GM18951 (cell line): ENCODE measurements around the gene NCK1.
"Not testable (repeated sequence)": the region's sequence is repeated elsewhere in the genome, so short reads cannot be mapped to it uniquely, and the experiment has no call there.

ENCODE experiments used
- POLR2A ChIP-seq: IDR thresholded peaks from 4 replicates; pipeline ENCODE4 v1.6.1; 2011; ENCODE audit warnings: mild to moderate bottlenecking; ENCODE audit not compliant: insufficient read length, insufficient read depth; ENCODE audit errors: extremely low read depth
- in situ Hi-C: fragments of 300-500 bp; cut with MboI; formaldehyde crosslinking; loops from one replicate; pipeline ENCODE4 v1.12.0; 2022; ENCODE audit warnings: low sequenced_read_pairs, mixed read lengths, inconsistent platforms; ENCODE audit not compliant: unreplicated experiment

Gene NCK1

DNA sequence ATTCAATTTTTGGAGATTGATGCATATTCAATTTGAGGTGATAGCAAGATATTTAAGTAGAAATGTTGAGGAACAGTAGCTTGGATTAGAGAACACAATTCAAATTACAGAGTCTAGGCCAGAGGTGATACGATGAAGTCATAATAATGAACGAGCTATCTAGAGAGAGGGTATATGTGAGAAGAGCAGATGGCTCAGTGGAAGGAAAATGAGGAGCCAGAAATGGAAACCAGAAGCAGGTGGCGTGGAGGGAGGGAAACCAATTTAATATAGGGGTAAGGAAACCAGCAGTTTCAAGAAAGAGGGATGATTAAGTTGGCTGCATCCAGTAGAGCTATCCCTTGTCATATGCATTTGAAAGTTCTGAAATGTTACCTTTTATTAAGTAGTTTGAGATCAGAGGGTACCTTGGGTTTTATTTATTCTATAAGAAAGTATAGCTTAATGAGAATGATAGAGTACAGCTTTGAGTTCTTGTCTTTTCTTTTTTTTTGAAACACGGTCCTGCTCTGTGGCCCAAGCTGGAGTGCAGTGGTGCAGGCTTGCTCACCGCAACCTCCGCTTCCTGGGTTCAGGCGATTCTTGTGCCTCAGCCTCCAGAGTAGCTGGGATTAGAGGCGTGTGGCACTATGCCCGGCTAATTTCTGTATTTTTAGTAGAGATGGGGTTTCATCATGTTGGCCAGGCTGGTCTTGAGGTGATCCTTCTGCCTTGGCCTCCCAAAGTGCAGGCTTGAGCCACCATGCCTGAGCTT lies 22.1 kb downstream of the NCK1 start:
- in situ Hi-C loops: no loop called here
- TF ChIP-seq POLR2A: no peak

DNA sequence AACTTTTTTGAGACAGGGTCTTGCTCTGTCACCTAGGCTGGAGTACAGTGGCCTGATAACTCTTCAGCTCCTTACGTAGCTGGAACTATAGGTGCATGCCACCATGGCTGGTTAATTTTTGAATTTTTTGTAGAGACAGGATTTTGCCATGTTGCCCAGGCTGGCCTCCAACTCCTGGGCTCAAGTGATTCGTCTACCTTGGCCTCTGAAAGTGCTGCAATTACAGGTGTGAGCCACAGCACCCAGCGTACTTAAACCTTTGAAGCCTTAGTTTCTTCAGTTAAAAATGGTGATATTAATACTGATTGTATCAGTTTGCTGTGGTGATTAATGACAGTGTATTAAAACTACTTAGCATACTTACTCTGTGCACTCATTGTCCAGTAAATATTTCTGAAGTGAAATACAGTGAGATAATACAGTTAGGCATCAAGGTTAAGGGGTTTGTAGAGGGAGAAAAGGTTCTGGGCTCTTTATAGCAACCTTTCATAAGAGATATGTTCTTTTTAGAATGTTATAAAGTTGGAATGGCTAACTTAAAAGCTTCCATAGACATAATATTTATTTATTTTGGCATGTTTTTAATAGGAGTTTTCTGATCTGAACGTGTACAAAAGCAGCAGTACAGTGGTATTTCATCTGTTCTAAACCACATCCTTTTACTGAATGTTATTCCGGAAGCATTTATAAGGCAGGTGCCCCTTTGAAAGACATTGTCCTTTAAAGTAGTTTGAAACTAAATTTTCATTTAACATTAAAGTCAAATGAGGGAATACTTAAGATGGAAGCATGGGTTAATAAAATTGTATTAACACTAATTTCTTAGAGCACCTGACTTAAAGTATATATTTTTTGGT lies 23.6 kb downstream of the NCK1 start:
- in situ Hi-C loops: no loop called here

DNA sequence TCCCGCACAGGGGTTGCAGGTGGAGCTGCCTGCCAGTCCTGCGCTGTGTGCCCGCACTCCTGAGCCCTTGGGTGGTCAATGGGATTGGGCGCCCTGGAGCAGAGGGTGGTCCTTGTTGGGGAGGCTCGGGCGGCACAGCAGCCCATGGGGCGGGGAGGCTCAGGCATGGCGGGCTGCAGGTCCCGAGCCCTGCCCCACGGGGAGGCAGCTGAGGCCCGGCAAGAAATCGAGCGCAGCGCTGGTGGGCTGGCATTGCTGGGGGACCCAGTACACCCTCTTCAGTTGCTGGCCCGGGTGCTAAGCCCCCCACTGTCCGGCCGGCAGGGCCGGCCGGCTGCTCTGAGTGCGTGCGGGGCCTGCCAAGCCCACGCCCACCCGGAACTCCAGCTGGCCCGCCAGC lies 27.9 kb downstream of the NCK1 start:
- no peak for TF ChIP-seq POLR2A
- in situ Hi-C loops: no loop called here

More for the DNA sequence above, 23.6 kb downstream of the NCK1 start:
- no peak for TF ChIP-seq POLR2A

DNA sequence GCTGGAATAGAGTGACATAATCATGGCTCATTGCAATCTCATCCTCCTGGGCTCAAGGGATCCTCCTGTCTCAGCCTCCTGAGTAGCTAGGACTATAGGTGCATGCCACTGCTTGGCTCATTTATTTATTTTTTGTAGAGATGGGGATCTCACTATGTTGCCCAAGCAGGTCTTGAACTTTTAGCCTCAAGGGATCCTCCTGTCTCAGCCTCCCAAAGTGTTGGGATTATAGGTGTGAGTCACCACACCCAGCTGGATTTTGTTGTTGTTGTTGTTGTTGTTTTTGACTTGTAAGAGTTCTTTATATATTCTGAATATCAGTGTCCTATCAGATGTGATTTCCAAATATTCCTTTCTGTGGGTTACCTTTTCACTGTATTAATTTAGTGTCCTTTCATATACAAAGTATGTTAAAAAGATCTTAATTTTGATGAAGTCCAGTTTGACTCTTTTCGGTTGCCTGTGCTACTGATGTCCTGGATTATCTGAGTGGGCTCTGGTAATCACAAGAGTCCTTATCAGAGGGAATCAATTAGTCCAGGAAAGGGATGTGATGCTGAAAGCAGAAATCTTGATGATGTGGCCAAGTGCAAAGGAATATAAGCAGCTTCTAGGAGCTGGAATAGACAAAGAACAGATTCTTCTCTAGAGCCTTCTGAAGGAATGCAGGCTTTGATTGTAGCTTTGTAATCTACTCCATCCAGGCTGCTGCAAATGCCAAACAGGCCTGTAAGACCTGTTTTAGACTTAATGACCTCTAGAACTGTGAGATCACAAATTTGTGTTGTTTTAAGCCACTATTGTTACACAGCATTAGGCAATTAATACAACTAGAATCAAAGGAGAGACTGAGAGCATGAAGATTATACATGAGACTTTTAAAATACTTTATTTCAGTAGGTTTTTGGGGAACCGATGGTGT lies 30.2 kb downstream of the NCK1 start:
- TF ChIP-seq POLR2A: no peak
- in situ Hi-C loops: no loop called here

DNA sequence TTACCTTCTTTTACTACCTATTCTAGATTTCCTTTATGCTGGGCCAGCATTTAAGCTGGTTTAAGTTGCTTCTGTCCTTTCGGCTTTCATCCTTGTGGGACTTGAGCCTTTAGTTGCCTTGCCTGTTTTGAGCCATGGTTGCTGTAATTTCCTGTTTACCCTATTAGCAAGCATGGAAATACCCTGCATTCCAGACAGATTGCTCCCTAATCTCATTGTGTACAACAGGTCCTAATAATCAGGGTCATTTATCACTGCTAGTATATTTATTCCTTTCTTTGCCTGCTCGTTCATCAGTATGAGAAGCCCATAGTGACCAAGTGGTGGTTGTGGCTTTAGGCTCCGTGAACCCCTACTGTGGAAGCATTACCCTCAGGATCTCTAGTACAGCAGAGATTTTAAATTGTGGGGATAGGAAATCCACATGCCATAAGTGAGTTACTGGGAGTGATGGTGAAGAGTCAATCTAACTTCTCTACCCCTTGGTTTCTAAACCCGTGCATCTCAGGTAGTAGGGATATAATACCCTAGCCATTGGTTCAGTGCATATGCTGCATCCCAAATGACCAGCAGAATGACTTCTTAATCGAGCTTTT lies 31.9 kb downstream of the NCK1 start:
- TF ChIP-seq POLR2A: no peak
- in situ Hi-C loops: no loop called here

DNA sequence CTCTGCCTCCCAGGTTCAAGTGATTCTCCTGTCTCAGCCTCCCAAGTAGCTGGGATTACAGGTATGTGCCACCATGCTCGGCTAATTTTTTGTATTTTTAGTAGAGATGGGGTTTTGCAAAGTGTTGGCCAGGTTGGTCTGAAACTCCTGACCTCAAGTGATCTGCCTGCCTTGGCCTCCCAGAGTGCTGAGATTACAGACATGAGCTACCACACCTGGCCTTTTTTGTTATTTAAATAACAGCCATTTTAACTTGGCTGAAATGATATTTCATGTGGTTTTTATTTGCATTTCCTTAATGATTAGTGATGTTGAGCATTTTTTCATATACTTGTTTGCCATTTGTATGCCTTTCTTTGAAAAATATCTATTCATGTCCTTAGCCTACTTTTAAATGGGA lies 35.2 kb downstream of the NCK1 start:
- in situ Hi-C loops: not testable (repeated sequence)

DNA sequence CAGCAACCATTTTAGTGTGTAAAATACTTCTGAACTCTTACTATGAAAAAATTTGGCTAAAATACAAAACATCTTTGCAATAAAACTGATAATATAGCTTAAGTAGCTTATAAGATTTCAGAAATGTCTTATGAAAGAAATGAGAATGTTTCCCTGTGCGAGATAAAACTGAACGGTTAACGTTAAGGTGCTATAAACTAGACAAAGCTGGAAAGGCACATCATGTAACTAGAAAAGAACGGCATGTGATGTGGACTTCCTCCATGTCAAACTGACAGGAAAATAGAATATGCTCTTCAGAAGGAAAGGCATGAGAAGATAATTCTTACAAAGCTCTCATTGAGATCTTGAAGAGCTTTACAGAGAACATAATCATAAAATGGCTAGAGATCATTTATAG lies 36.5 kb downstream of the NCK1 start:
- in situ Hi-C loops: no loop called here
- no peak for TF ChIP-seq POLR2A

DNA sequence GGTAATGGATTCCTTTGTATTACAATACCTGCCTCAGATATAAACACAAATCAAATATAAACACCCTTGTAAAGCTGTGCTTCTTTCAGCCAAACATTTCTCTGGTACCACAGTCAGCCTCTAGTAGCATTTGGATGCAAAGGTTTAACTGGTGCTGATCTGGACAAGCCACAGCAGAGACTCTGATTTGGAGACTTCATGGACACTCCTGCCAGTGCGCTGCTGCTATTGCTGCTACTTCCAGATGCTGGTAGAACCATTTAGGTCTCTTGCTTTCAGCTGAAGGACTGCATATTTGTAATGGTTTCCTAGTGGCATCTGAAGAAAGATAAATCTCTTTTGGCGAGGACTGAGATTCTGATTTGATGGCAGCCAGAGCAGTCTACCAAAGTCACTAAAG lies 36.9 kb downstream of the NCK1 start:
- in situ Hi-C loops: no loop called here
- no peak for TF ChIP-seq POLR2A

DNA sequence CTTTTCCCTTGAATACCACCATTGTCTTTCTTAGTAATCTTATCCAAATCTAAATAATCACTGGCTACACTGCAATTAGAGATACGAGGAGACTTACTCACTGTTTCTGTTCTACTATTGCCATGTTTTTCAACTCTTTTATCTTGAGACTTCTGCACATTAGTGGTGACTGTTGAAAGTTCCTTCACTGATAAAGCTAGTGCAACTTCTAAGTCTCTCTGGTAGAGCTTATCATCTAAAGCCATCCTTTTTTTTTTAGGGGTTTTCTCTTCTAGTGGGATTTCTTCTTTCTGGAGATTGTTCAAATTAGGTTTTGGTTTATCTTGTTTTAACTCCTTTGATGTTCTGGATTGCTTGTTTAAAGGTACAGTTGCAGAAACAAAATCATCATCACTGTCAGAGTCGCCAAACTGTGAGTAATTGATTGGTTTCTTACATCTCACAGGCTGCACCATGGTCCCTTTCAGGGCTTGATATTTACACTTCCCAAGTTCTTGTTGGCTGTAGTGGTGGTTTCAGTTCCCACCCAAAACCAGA lies 37.7 kb downstream of the NCK1 start:
- TF ChIP-seq POLR2A: no peak
- in situ Hi-C loops: no loop called here

DNA sequence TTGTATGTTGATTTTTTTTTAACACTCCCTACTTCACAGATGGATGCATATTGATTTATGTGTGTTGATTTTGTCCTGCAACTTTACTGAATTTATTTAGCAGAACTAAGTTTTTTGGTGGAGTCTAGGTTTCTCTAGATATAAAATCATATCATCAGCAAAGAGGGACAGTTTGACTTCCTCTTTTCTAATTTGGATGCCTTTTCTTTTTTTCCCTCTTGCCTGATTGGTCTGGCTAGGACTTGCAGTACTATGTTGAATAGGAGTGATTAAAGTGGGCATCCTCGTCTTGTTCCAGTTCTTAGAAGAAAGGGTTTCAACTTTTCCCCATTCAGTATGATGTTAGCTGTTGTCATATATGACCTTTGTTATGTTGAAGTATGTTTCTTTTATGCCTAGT lies 38.7 kb downstream of the NCK1 start:
- in situ Hi-C loops: not testable (repeated sequence)

DNA sequence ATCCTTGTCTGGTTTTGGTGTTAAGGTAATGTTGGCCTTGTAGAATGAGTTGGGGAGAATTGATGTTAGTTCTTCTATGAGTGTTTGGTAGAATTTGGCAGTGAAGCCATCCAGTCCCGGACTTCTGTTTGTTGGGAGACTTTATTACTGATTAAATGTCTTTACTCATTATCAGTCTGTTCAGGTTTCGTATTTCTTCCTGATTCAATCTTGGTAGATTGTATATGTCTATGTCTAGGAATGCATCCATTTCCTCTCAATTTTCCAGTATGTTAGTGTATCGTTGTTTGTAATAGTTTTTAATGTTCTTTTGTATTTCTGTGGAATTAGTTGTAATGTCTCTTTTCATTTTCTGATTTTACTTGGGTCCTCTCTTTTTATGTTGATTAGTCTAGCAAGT lies 39.4 kb downstream of the NCK1 start:
- TF ChIP-seq POLR2A: no peak
- in situ Hi-C loops: no loop called here

DNA sequence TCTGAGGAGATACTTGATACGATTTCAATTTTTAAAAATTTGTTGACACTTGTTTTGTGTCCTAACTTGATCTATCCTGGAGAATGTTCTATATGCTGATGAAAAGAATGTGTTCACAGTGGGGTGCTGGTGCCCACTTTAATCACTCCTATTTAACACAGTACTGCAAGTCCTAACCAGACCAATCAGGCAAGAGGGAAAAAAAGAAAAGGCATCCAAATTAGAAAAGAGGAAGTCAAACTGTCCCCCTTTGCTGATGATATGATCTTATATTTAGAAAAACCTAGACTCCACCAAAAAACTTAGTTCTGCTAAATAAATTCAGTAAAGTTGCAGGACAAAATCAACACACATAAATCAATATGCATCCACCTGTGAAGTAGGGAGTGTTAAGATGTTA lies 40.5 kb downstream of the NCK1 start:
- in situ Hi-C loops: not testable (repeated sequence)

DNA sequence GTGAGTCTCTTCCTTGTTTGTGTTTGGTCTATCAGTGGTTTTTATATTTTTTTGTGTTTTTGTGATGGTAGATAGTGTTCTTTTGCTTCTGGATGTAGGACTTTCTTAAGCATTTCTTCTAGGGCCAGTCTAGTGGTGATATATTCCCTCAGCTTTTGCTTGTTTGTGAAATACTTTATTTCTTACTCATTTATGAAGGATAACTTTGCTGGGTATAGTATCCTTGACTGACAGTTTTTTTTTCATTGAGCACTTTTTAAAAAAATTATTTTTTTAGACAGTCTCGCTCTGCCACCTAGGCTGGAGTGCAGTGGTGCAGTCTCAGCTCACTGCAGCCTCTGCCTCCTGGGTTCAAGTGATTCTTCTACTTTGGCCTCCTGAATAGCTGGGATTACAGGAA lies 41.9 kb downstream of the NCK1 start:
- in situ Hi-C loops: no loop called here
- no peak for TF ChIP-seq POLR2A

DNA sequence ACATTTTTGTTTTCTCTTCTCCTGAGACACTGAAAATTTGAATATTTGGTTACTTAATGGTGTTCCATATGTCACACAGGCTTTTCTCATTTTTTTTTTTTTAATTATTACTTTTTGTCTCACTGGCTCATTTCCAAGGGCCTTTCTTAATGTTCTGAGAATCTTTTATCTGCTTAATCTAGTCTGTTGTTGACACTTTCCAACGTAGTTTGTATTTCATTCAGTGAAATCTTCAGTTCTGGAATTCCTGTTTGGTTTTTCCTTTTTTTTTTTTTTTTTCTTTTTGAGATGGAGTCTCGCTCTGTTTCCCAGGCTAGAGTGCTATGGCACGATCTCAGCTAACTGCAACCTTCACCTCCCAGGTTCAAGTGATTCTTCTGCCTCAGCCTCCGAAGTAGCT lies 42.7 kb downstream of the NCK1 start:
- TF ChIP-seq POLR2A: no peak
- in situ Hi-C loops: no loop called here
